ENCODE measurements around the gene ADAMTSL4.

DNA sequence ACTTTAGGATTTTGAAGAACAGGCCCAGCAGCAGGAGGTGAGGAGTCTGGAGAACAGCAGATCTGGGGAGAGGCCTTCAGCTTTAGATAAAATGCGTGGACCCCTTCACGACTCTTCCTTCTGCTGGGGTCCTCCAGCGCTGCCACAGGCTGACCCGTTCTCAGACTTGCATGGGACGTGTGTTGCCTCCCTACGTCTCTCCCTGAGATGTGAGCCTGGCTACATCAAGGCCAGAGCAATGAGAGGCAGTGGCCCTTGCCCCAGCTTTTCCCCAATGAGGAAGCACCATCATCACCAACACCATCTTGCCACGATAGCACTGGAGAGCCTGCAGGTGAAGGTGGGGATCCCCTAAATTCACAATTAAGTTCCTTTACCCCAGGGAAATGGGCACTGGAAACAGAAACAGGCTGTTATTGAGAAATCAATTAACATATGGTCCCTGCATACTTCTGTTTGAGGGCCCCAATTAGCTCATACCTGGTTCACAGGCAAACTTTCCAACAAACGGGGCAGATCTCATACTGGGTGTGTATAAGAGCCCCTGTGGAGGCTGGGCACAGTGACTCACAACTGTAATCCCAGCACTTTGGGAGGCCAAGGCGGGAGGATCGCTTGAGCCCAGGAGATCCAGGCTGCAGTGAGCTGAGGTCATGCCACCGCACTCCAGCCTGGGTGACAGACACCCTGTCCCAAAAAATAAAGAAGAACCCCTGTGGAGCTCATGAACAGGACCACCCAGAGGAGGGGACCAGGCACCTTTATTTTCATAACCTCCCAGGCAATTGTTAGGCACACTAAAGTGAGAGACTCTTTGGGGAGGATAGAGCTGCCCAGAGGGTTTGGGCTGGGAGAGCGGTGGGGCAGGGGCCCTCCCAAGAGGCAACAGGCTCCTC lies 12.1 kb upstream of the ADAMTSL4 start:
- TF ChIP-seq TAF1 (IDR thresholded peaks at IDR 0.05; ENCODE audit: borderline replicate concordance, low read depth, low read length) (no peak), NRF1 (IDR thresholded peaks at IDR 0.05; ENCODE audit: low read depth, low read length) (no peak), CHD2 (IDR thresholded peaks at IDR 0.05; ENCODE audit: low read length, partially characterized antibody) (no peak), SMC3 (IDR thresholded peaks at IDR 0.05; ENCODE audit: low read depth, low read length) (no peak), RAD21 (IDR thresholded peaks at IDR 0.05; ENCODE audit: low read length) (no peak), JUND (IDR thresholded peaks at IDR 0.05) (no peak)
- TF ChIP-seq, protein P1, sequence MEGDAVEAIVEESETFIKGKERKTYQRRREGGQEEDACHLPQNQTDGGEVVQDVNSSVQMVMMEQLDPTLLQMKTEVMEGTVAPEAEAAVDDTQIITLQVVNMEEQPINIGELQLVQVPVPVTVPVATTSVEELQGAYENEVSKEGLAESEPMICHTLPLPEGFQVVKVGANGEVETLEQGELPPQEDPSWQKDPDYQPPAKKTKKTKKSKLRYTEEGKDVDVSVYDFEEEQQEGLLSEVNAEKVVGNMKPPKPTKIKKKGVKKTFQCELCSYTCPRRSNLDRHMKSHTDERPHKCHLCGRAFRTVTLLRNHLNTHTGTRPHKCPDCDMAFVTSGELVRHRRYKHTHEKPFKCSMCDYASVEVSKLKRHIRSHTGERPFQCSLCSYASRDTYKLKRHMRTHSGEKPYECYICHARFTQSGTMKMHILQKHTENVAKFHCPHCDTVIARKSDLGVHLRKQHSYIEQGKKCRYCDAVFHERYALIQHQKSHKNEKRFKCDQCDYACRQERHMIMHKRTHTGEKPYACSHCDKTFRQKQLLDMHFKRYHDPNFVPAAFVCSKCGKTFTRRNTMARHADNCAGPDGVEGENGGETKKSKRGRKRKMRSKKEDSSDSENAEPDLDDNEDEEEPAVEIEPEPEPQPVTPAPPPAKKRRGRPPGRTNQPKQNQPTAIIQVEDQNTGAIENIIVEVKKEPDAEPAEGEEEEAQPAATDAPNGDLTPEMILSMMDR (IDR thresholded peaks at IDR 0.05): no peak
- TF ChIP-seq, protein P2, sequence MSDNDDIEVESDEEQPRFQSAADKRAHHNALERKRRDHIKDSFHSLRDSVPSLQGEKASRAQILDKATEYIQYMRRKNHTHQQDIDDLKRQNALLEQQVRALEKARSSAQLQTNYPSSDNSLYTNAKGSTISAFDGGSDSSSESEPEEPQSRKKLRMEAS (IDR thresholded peaks at IDR 0.05; ENCODE audit: low read depth): no peak

All from SK-N-SH (cell line).